HepG2 (cell line): ENCODE results near the gene GMEB2. TPM values are rescaled to one million over a fixed set of nuclear protein-coding genes. Genes with fewer than 3 reads are reported as not detected.

Source experiments
- CENPX ChIP-seq: sonication (generic); formaldehyde crosslinking; IDR thresholded peaks from 2 replicates; pipeline ENCODE4 v1.9.0; 2021; ENCODE audit warnings: mild to moderate bottlenecking, missing genetic modification reagents, moderate library complexity
- FOXK2 ChIP-seq: fragments of 450-650 bp; IDR thresholded peaks from 2 replicates; pipeline ENCODE4 v1.6.1; 2016
- RFXAP ChIP-seq: sonication (generic); formaldehyde crosslinking; IDR thresholded peaks from 2 replicates; pipeline ENCODE4 v1.4.0; 2020; ENCODE audit warnings: missing genetic modification reagents, borderline replicate concordance
- SAFB2 ChIP-seq: sonication (generic); formaldehyde crosslinking; IDR thresholded peaks from 2 replicates; pipeline ENCODE4 v1.5.1; 2020; ENCODE audit warnings: missing genetic modification reagents, low read depth, mild to moderate bottlenecking, borderline replicate concordance
- ZBTB7B ChIP-seq: sonication (generic); formaldehyde crosslinking; IDR thresholded peaks from 2 replicates; pipeline ENCODE4 v1.4.0; 2020; ENCODE audit warnings: missing genetic modification reagents
- ZFP37 ChIP-seq: sonication (generic); formaldehyde crosslinking; IDR thresholded peaks from 2 replicates; pipeline ENCODE4 v1.4.0; 2020; ENCODE audit warnings: missing genetic modification reagents, borderline replicate concordance
- ZNF263 ChIP-seq: sonication (generic); formaldehyde crosslinking; IDR thresholded peaks from 2 replicates; pipeline ENCODE4 v1.4.0; 2020; ENCODE audit warnings: missing genetic modification reagents
- ZZZ3 ChIP-seq: sonication (generic); formaldehyde crosslinking; IDR thresholded peaks from 2 replicates; pipeline ENCODE4 v1.4.0; 2020; ENCODE audit warnings: missing genetic modification reagents, mild to moderate bottlenecking, borderline replicate concordance
- polyA plus RNA-seq, 8 experiments: library from polyadenylated mRNA; depleted of rRNA in 3 of 8; stranded (reverse) in 7 of 8; unstranded in 1 of 8; fragments of >200 nt; fragmentation: Illumina TruSeq in 4 of 8; extraction: Trizol in 4 of 8; gene quantifications; 2 replicates each; pipeline versions ENCODE4 v1.2.1 to v1.2.3, GENCODE V29; 2011 to 2016; ENCODE audit warnings: low read depth in 4 of 8, missing spikeins in 1 of 8, mixed read lengths in 1 of 8; ENCODE audit not compliant: insufficient read depth in 1 of 8
- total RNA-seq, 5 experiments: library from RNA; depleted of rRNA; stranded (reverse); fragments of >200 nt; fragmentation: Illumina TruSeq; extraction: Trizol; gene quantifications; 2 replicates each; pipeline ENCODE4 v1.2.3, GENCODE V29; 2016; ENCODE audit warnings: low read depth in 1 of 5
- TF ChIP-seq, protein P1 (sequence below): sonication (generic); formaldehyde crosslinking; IDR thresholded peaks from 2 replicates; pipeline ENCODE4 v1.4.0; 2020; ENCODE audit warnings: missing genetic modification reagents
- TF ChIP-seq, protein P2 (sequence below): sonication (generic); formaldehyde crosslinking; IDR thresholded peaks from 2 replicates; pipeline ENCODE4 v1.5.0; 2020; ENCODE audit warnings: mild to moderate bottlenecking, missing genetic modification reagents, borderline replicate concordance
- TF ChIP-seq, protein P3 (sequence below): sonication (generic); formaldehyde crosslinking; IDR thresholded peaks from 2 replicates; pipeline ENCODE4 v1.4.0; 2020; ENCODE audit warnings: mild to moderate bottlenecking, missing genetic modification reagents, borderline replicate concordance

Gene GMEB2
- total and polyA plus RNA-seq, 2 of the 13 experiments (the other 11 are each of a cell fraction or from before 2014, with no cell fraction given), result 10.6 to 12.4 TPM

DNA sequence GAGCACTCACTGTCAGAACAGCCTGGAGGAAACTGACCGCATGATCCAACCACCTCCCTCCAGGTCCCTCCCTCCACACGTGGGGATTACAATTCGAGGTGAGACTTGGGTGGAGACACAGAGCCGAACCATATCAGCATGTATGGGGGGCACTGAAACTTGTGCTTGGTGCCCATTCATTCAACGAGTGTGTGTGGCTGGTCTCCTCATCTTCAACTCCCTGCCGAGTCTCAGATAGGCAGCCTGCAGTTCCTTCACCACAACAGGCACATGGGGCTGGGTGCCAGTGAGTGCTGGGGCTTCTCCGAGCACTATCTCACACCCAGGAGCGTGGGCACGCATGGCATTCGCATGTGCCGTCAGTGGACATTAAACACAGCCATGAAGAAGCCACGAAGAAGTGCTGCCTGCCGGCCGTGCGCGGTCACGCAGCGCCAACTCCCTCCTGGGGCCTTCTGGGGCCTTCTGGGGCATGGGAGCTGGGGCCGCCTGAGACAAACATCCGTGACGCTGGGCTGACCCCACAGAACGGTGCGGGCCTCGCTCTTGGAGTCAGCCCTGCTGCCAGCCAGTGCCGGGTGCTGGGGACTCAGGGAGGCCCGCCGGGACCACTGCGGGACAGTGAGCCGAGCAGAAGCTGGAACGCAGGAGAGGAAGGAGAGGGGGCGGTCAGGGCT, 30.5 kb upstream of the GMEB2 start (continued):
- TF ChIP-seq, protein P1, sequence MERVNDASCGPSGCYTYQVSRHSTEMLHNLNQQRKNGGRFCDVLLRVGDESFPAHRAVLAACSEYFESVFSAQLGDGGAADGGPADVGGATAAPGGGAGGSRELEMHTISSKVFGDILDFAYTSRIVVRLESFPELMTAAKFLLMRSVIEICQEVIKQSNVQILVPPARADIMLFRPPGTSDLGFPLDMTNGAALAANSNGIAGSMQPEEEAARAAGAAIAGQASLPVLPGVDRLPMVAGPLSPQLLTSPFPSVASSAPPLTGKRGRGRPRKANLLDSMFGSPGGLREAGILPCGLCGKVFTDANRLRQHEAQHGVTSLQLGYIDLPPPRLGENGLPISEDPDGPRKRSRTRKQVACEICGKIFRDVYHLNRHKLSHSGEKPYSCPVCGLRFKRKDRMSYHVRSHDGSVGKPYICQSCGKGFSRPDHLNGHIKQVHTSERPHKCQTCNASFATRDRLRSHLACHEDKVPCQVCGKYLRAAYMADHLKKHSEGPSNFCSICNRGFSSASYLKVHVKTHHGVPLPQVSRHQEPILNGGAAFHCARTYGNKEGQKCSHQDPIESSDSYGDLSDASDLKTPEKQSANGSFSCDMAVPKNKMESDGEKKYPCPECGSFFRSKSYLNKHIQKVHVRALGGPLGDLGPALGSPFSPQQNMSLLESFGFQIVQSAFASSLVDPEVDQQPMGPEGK (CRISPR knock-in tag), result peak; percentile 21; the same call in 1 of the 2 replicates
- TF ChIP-seq CENPX (CRISPR knock-in tag) (no peak), ZFP37 (CRISPR knock-in tag) (no peak), ZNF263 (CRISPR knock-in tag) (no peak), SAFB2 (CRISPR knock-in tag) (0 out of 2 replicates have a peak, but pooled peaks have one; percentile 11), RFXAP (no peak), ZZZ3 (CRISPR knock-in tag) (no peak), ZBTB7B (CRISPR knock-in tag) (no peak), FOXK2 (no peak)
- TF ChIP-seq, protein P2, sequence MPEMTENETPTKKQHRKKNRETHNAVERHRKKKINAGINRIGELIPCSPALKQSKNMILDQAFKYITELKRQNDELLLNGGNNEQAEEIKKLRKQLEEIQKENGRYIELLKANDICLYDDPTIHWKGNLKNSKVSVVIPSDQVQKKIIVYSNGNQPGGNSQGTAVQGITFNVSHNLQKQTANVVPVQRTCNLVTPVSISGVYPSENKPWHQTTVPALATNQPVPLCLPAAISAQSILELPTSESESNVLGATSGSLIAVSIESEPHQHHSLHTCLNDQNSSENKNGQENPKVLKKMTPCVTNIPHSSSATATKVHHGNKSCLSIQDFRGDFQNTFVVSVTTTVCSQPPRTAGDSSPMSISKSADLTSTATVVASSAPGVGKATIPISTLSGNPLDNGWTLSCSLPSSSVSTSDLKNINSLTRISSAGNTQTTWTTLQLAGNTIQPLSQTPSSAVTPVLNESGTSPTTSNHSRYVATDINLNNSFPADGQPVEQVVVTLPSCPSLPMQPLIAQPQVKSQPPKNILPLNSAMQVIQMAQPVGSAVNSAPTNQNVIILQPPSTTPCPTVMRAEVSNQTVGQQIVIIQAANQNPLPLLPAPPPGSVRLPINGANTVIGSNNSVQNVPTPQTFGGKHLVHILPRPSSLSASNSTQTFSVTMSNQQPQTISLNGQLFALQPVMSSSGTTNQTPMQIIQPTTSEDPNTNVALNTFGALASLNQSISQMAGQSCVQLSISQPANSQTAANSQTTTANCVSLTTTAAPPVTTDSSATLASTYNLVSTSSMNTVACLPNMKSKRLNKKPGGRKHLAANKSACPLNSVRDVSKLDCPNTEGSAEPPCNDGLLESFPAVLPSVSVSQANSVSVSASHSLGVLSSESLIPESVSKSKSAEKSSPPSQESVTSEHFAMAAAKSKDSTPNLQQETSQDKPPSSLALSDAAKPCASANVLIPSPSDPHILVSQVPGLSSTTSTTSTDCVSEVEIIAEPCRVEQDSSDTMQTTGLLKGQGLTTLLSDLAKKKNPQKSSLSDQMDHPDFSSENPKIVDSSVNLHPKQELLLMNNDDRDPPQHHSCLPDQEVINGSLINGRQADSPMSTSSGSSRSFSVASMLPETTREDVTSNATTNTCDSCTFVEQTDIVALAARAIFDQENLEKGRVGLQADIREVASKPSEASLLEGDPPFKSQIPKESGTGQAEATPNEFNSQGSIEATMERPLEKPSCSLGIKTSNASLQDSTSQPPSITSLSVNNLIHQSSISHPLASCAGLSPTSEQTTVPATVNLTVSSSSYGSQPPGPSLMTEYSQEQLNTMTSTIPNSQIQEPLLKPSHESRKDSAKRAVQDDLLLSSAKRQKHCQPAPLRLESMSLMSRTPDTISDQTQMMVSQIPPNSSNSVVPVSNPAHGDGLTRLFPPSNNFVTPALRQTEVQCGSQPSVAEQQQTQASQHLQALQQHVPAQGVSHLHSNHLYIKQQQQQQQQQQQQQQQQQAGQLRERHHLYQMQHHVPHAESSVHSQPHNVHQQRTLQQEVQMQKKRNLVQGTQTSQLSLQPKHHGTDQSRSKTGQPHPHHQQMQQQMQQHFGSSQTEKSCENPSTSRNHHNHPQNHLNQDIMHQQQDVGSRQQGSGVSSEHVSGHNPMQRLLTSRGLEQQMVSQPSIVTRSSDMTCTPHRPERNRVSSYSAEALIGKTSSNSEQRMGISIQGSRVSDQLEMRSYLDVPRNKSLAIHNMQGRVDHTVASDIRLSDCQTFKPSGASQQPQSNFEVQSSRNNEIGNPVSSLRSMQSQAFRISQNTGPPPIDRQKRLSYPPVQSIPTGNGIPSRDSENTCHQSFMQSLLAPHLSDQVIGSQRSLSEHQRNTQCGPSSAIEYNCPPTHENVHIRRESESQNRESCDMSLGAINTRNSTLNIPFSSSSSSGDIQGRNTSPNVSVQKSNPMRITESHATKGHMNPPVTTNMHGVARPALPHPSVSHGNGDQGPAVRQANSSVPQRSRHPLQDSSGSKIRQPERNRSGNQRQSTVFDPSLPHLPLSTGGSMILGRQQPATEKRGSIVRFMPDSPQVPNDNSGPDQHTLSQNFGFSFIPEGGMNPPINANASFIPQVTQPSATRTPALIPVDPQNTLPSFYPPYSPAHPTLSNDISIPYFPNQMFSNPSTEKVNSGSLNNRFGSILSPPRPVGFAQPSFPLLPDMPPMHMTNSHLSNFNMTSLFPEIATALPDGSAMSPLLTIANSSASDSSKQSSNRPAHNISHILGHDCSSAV (CRISPR knock-in tag), result no peak
- TF ChIP-seq, protein P3, sequence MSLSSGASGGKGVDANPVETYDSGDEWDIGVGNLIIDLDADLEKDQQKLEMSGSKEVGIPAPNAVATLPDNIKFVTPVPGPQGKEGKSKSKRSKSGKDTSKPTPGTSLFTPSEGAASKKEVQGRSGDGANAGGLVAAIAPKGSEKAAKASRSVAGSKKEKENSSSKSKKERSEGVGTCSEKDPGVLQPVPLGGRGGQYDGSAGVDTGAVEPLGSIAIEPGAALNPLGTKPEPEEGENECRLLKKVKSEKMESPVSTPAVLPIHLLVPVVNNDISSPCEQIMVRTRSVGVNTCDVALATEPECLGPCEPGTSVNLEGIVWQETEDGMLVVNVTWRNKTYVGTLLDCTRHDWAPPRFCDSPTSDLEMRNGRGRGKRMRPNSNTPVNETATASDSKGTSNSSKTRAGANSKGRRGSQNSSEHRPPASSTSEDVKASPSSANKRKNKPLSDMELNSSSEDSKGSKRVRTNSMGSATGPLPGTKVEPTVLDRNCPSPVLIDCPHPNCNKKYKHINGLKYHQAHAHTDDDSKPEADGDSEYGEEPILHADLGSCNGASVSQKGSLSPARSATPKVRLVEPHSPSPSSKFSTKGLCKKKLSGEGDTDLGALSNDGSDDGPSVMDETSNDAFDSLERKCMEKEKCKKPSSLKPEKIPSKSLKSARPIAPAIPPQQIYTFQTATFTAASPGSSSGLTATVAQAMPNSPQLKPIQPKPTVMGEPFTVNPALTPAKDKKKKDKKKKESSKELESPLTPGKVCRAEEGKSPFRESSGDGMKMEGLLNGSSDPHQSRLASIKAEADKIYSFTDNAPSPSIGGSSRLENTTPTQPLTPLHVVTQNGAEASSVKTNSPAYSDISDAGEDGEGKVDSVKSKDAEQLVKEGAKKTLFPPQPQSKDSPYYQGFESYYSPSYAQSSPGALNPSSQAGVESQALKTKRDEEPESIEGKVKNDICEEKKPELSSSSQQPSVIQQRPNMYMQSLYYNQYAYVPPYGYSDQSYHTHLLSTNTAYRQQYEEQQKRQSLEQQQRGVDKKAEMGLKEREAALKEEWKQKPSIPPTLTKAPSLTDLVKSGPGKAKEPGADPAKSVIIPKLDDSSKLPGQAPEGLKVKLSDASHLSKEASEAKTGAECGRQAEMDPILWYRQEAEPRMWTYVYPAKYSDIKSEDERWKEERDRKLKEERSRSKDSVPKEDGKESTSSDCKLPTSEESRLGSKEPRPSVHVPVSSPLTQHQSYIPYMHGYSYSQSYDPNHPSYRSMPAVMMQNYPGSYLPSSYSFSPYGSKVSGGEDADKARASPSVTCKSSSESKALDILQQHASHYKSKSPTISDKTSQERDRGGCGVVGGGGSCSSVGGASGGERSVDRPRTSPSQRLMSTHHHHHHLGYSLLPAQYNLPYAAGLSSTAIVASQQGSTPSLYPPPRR (CRISPR knock-in tag), result no peak
